GOT3 (cell line): ENCODE measurements around the gene MYO18B.

ENCODE experiments used
- DNase-seq: peaks from one replicate; lab custom pipeline; 2025; ENCODE audit warnings: mixed read lengths; lab: John Stamatoyannopoulos, UW

The MYO18B gene

GRCh38 chr22:25996669-25997068 is 254.7 kb downstream of the MYO18B start:
- no peak for DNase-seq

DNA sequence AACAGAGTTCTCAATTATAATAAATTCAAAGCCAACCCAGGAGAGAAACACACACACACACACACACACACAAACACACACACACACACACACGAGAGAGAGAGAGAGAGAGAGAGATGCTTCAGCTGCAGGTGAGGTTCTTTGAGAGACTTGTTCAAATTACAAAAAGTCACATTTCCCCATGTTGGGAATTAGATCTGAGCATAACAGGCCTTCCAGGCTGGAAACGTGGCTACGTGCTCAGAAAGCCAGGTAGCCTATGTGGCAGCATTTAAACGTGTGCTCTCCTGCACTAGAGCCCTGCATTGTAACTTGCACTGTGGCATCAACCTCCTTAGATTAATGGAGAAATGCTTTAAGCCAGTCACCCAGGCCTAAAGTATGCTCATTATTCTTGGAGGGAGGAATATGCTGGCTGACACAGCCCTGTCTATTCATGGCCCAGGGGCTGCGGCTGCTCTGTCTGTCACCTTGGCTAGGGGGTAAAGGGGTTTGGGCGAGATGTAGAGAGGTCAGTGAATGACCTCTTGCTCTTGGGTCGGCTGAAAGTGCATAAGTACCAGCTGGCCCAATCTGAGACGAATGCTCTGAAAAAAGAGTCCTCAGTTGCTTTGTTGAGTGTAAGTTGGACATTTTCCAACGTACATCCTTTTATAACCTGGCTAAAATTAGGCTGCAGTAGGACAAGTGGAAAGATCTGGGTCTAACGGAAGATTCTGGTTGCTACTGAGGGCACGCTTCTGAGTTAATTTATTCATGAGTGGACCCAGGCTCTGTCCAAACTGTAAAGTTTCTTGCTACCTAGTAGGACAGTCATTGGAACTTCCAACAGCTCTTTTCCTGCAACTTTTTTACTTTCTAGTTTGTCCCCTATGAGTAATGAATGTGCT is 256.1 kb downstream of the MYO18B start:
- DNase-seq: no peak

DNA sequence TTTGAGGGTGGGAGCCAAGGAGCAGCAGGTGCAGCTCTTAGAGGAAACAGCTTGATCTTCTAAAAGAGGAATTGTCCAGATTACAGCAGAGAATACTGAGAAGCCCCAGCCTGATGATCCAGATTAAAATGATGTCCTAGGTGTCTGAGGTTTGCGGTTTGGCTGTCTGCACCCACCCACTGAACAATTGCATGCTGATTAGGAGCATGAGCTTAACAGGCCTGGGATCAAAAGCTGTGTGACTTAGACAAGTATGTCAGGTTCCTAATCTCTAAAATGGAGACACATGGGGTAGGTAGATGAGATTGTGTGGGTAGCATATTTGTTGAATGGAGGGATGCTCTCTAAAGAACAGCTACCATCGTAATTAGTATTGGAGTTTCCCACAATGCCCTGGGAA is 260.5 kb downstream of the MYO18B start:
- no peak for DNase-seq

DNA sequence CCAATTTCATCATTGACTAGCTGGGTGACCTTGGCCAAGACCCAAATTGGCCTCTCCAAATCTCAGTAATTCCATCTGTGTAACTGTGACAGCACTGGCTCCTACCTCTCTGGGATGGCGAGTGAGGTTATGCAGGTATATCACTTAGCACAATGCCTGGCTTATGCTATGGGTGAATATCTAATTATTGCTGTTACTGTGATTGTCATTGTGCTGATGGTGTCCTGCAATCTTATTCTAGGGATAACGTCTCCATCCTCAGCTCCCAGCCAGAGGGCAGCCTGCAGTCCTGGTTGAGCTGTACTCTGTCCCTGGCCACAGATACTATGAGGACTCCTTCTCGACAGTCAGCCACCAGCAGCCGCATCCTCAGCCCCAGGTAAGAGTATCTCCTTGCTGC is 262.5 kb downstream of the MYO18B start:
- no peak for DNase-seq

DNA sequence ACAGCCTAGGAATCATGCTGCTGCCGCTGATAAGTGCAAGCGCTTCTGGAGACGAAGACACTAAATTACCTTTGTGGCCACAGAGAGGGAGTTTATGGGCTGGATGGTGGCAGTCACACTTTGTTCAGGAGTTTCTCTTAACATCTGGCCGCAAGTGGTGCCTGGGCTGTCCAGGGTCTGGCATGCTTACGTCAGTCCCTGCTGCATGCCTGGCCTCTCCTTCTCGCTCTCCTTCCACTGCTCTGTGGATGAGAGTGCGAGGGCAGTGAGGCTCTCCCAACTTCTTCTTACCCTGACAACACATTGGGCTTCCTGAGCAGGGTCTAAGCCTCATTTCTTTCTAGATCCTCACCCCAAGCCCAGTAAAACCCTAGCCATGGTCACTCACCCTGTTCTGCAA is 266.6 kb downstream of the MYO18B start:
- no peak for DNase-seq

GRCh38 chr22:26016916-26017315 is 274.9 kb downstream of the MYO18B start:
- DNase-seq: no peak

- DNase-seq: no peak
These were observed 275.9 kb downstream of the MYO18B start for GRCh38 chr22:26017932-26018331.

DNA sequence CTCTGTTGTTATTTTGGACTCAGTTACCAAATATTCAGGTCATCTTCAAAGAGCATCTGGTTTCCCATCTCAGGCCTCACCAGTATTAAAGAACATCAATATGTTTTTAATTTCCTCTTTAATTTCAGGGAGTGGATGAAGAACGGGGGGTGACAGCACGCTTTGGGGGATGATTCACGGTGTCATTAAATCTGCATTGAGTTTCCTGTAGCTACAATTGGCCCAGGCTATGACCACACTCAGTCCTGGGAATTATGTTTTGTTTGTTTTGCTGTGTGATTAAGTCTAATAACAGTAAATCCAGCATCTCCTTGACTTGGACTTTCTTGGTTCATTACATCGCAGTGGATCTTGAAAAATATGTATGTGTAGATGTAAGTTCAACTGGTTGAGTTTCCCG is 277.6 kb downstream of the MYO18B start:
- no peak for DNase-seq

GRCh38 chr22:26021516-26021915 is 279.5 kb downstream of the MYO18B start:
- DNase-seq: no peak

DNA sequence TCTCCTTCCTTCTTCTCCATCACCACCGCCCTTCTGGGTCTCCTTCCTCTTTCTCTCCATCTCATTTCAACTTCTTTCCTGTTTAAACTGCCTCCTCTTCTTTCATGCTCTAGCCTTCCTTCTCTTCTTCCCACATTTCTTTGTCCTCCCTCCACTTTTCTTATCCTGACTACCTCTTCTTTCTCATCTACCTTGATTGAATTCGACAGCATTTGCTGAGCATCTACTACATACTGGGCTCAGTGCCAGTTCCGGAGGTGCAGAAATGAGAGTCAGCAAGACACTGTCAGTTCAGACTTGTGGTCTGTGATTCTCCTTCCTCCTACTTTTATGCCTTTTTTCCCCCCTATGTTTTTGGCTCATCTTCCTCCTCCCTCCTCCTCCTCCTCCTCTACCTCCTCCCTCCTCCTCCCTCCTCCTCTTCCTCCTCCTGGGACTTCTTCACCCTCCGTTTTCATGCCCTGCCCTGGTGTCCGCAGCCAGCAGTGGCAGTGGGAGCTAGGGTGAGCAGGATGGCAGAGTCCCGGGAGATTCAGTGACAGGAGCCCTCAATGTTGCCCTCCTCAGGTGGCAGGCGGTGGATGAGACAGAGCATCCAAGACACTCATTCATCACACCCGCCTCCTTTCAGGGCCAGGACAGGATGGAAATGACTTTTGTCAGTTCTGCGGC is 281.3 kb downstream of the MYO18B start:
- DNase-seq: no peak

- DNase-seq: no peak
These were observed 283.6 kb downstream of the MYO18B start for GRCh38 chr22:26025626-26026025.

DNA sequence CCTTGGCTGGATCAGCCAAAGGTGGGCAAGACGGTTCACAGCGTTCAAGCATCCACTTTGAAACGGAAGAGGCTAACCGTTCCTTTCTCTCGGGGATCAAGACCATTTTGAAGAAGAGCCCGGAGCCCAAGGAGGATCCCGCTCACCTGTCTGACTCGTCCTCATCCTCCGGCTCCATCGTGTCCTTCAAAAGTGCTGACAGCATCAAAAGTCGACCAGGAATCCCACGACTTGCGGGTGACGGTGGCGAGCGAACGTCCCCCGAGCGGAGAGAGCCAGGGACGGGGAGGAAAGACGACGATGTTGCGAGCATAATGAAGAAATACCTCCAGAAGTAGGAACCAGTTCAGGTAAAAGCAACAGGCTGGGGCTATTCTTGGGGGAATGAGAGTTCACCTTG is 285.4 kb downstream of the MYO18B start:
- DNase-seq: no peak

GRCh38 chr22:26031641-26032040 is 289.7 kb downstream of the MYO18B start:
- DNase-seq: no peak

DNA sequence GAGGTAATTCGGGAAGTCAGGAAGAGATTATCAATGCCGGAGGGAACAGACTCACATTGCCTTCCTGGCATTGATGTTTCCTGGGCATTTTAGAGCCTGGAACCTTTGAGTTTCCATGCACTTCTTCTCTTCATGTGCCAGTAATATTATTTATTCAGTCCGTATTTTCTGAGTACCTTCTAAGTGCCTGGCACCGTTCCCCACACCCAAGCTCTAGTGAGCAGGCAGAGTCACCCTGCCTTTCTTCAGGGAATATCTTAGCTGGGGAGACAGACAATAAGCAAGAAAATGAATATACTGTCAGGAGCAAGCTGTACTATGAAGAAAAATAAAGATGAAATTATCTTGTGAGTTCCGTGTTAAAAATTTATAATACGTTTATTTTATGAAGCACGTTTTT is 291.1 kb downstream of the MYO18B start:
- no peak for DNase-seq

DNA sequence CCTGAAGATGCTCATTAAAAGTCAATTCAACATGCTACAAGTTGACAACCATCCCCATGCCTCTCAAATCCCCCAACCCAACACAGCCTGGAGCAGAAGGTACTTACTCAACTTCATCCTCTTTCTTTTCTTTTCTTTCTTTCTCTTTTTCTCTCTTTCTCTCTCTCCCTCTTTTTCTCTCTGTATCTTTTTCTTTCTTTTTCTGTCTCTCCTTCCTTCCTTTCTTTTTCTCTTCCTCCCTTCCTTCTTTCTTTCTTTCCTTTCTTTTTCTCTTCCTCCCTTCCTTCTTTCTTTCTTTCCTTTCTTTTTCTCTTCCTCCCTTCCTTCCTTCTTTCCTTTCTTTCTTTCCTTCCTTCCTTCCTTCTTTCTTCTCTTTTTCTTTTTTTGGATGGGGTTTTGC is 291.6 kb downstream of the MYO18B start:
- no peak for DNase-seq

DNA sequence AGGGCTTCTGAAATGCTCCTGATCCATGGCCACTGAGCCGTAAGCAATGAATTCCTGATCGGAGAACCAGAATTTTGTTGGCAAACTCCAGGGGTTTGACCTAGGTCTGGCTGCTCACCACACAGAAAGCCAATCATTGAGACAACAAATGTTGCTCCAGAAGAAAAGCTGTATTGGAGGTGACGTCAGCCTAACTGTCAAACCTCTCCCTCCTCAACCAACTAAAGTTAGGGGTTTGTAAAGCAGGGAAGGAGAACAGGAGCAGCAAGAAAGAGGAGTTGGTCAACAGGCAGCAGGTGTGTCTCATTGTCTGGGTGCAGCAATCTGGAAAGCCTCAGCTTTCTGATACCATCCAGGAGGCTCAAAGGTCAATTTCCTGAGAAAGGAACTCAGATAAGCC is 293.5 kb downstream of the MYO18B start:
- no peak for DNase-seq

DNA sequence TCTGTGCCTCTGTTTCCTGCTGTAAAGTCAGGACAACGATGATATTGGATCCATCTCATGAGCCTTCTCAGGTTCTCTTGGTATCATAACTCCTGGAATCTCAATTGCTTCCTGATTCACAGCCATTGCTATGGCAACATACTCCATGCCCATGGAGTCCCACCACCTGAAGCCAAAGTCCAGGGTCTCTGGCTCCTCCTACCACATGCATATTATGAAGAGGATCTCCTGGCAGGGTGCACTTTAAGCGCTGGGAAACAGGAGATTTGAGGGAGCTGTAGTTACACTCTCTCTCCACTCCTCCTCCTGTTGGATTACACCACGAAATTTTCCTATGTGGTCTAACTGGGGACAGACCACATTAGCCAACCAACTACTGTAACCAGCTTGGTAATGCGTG is 296.4 kb downstream of the MYO18B start:
- DNase-seq: no peak

DNA sequence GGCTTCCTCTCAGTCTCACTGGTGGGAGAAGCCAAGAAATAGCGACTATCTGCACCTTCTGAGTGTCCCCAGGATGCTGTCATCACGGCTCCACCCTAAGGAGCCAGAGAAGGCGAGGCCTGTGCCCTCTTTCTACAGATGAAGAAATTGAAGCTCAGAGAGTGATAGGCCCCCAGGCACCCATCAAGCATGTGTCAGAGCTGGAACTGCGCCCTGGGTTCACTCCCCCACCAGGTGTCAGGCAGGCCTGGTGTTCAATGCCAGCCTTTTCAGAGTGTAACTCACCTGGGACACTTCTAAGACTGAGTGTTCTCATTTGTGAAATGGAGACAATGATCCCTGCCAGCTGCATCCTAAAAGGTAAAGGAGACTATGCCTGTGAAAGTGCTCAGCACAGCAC is 299.9 kb downstream of the MYO18B start:
- DNase-seq: no peak

DNA sequence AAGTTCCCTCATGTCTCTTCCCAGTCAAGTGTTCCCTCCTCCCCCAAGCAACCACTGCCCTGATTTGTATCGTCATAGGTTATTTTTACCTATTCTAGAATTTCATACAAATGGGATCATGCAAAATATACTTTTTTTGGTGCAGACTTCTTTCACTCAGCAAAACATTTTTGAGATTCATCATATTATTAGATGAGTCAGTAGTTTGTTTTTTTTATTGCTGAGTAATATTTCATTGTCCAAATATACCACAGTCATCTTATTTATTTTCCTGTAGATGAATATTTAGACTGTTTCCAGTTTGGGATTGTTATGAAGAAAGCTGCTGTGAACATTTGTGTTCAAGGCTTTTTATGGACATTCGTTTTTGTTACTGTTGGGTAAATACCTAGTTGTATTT is 301.0 kb downstream of the MYO18B start:
- DNase-seq: no peak

DNA sequence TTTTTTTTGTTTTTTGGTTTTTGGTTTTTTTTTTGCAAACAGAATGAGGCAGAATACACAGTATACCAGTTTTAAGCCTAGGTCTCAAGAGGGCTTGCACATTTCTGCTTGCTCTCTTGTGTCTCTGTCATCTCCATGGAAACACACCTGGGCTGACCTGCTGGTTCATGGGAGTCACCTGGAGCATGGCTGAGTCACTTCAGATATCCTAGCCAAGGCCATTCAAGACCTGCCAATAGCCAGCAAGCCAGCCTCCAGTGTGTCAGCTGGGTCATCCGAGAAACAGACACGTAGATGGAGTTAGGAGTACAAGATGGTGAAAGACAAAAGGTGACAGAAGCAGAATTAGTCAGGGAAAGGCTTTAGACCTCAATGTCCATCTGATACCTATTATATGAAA is 303.1 kb downstream of the MYO18B start:
- DNase-seq: no peak

DNA sequence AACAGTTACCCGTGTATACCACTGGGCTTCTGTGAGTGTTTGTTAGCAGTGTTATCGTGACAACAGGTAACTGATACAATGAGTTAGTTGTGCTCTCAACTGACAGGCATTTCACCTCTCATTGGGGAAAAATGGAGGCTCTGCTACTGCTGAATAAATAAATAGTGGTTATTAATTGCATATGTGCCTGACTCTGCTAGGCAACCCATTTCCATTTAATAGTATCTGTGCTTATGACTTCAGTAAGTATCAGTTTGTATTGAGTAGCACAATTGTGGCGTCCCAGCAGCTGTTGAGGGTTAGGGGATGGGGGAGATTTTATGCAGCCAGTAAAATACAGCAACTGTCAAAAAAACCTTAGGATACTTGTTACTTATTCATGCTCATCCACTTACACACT is 303.9 kb downstream of the MYO18B start:
- no peak for DNase-seq

DNA sequence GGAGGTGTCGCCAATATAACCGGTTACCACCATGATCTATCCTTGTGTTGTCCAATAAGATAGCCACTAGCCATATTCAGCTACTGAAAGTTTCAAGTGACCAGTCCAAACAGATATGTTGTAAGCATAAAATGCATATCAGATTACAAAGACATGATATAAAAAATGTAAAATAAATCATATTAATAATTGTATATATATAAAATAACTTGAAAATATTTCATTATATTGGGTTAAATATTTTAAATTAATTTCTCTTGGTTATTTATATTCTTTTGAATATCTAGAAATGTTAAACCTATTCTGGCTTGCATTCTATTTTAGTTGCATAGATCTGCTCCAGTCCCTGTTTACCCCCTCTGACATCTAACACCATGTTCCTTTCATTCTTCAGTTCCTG is 305.5 kb downstream of the MYO18B start:
- no peak for DNase-seq

DNA sequence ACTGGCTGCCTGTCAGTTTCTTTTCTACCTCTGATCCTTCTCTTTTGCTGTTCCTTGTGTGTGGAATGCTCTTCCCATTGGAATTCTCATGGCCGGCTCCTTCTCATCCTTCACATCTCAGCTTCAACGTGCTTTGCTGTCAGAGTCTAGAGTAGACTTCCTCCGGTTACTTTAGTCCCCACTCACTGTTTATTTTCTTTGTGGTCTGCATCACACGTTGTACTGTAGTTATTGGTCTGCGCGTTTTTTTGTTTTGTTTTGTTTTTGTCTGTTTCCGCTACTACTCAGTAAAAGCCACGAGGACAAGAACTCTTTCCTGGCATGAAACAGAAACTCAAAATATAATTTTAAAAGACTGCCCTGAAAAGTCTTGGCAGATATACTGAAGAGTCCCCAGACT is 305.9 kb downstream of the MYO18B start:
- DNase-seq: no peak

- no peak for DNase-seq
These were observed 308.1 kb downstream of the MYO18B start for GRCh38 chr22:26050079-26050478.
